Kasumi-1 (cell line): ENCODE data around the gene HIGD1B.
"Not testable (repeated sequence)": the region's sequence is repeated elsewhere in the genome, so short reads cannot be mapped to it uniquely, and the experiment has no call there.

Experiments used
- DNase-seq, 2 experiments: peaks; one replicate each; lab custom pipeline; 2025; lab: John Stamatoyannopoulos, UW

The HIGD1B gene

DNA sequence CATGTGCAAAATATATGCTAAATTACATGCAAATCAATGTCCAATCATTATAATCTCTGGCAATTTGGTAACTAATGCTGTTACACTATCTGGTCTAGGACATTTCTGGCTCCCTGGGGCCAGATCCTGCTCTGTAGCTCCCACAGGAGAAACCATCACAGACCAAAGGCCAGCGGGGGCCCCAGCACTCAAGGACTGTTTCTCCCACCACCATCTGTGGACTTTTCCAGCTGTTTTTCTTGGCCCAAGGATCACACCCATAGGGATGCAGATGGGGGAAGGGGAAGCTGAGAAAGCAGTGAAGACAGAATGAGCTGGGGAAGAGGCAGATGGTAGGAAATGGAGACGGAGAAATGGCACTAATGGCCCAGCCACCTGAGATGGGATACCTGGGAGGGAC is at the start of gene HIGD1B:
Gene HIGD1B (plus strand): TSS at position 298 of the 400 bp plus-strand sequence. CDS start 270 bp downstream, outside the sequence.
- DNase-seq = no peak

DNA sequence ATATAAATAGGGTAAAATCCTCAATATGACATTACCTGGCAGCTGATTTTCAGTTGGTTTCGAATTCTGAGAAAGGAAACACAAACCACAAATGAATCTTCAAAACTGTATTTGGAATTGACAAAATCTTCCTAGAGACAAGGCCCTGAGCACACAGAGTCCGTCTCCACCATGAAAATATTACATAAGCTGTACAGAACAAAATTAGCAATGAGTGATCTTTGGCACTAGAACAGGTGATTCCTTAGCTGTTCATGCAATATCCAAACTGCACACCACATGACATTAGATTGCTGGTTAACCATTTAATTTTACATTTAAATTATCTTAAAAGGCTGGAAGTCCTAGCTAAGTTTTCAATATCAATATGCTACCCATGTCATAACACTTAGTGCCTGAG is 49.3 kb upstream of the HIGD1B start:
- DNase-seq = no peak

DNA sequence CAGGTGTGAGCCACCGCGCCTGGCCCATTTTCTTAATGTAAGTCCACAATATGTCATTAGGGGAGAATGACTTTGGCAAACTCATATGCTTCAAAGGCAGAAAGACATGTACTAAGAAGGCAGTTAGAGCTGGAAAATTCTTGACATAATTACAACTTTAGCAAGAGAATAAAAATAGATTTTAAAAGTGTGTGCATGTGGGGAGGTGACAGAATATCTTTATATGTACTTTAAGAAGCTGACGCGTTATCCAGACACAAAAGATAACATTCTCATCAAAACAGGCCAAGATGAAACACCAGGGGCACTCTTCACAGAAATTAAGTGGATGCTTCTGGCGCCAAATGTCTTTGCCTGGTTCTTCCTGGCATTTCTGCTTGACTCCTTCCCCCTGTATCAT is 45.8 kb upstream of the HIGD1B start:
- DNase-seq = no peak

DNA sequence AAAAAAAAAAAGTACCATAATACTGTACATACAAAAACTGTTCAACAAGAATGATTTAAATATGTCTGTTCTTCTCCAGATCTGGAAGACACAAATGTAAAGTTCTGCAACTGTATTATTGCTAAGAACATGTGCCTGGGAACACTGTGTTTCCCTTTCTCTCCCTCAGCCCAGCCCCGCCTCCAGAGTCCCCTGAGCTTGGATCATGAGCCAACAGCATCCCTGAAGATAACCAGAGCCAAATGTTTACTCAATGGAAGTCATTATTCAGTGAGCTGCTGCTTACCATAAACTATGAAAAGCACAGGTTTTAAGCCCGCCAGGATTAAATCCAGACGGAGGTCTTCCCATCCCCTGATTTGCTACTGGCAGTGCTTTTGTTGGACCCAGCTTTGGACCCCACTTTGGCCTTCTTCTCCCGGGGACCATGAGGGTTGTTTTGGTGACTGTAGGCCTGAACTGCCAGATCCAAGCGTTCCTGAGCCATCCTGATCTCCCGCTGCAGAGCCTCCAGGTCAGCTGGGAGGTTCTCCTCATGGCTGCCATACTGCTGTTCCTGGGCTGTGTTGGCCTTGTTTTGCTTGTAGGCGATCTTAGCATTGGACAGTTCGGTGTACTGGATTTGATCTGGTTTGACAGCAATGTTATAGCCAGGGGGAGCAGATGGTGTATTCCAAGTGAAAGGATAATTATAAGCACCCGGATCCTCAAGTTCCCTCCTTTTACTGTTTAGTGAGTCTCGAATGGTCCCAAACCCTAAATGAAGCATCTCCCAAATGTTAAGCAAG is 43.2 kb upstream of the HIGD1B start:
- no peak for DNase-seq

DNA sequence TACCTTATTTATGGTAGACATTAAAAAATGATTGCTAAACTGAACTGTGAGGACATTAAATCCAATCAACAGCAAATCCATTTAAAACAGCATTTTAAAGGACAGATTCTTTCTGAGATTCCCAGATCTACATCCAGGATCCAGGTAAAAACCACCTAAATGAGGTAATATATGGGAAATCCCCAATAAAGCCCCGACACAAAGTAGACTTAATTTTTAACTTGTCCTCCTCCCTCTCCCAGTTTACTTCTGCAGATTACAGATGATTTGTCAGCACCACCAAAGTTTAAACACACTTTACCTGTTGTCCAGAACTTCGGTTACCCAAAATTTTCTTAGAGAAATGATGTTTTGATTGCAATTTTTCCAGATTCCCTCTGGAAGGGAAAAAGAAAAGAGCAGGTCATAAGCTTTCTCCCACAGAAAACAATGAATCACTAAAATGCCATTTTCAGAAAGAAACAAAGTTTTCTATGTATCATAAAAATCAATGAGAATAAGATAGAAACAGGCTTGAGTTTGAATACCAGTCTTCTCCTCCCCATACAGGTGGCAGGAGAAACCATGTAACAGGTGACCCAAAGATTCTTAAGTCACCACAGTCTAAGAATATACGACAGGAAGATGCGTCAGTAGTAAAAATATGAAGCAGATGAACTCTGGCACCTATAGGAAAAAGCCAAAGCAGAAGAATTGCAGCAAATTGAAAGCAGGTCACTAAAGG is 40.4 kb upstream of the HIGD1B start:
- no peak for DNase-seq

DNA sequence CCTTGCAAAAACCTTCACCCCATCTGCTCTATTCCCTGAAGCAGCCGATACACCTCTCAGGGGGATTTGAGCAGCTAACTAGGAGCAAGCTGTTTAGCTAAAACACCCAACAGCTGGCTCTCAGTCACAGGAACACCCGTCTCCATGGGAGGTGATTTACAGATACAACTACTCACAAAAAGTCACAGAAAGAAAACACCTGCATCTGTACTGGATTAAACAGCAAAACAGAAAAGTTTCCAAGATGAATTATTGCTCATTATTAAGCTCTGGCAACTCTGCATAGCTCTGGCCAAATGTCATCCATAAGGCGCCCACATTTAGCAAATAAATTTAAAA is 39.9 kb upstream of the HIGD1B start:
- DNase-seq = no peak

DNA sequence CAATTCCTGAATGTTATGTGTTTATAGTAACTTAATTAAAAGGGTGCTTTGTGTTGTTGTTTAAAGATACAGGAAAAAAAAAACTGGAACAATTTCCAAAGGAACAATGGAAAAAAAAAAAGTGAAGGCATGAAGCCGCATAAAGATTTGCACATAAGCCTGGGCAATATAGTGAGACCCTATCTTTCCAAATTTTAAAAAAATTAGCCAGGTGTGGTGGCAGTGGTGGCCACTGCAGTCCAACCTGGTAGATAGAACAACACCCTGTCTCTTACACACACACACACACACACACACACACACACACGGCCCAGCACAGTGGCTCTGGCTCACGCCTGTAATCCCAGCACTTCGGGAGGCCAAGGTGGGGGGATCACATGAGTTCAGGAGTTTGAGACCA is 39.5 kb upstream of the HIGD1B start:
- DNase-seq = no peak

DNA sequence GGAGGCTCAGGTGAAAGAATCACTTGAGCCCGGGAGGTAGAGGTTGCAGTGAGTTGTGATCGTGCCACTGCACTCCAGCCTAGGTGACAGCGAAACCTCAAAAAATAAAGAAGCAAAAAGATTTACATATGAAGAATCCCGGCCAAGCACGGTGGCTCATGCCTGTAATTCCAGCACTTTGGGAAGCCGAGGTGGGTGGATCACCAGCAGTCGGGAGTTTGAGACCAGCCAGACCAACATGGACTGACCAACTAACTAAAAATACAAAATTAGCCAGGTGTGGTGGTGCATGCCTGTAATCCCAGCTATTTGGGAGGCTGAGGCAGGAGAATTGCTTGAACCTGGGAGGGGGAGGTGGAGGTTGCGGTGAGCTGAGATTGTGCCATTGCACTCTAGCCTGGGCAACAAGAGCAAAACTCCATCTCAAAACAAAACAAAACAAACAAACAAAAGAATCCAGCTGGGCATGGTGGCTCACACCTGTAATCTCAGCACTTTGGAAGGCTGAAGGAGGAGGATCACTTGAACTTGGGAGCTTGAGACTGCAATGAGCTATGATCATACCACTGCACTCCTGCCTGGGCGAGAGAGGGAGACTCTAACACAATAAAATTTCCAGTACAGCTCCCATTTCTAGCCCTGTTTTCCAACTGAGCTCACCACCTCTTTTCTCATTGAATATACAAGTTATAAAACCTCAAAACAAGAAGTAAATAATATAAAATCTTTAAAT is 38.9 kb upstream of the HIGD1B start:
- not testable (repeated sequence) for DNase-seq

DNA sequence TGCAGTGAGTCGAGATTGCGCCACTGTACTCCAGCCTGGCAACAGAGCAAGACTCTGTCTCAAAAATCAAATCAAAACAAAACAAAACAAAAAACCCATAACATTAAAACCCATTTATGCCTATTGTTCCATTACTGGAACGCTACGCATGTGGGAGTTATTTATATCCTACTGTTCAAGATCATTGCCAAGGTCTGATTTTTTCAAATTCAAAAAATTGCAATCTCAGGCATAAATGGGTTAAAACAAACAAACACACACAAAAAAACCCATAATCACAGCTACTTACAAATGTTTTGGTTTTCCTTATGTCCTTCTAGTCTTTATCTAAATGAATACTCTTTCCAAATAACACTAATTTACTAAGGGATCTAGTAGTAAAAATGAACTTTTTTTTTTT is 35.4 kb upstream of the HIGD1B start:
- no peak for DNase-seq

DNA sequence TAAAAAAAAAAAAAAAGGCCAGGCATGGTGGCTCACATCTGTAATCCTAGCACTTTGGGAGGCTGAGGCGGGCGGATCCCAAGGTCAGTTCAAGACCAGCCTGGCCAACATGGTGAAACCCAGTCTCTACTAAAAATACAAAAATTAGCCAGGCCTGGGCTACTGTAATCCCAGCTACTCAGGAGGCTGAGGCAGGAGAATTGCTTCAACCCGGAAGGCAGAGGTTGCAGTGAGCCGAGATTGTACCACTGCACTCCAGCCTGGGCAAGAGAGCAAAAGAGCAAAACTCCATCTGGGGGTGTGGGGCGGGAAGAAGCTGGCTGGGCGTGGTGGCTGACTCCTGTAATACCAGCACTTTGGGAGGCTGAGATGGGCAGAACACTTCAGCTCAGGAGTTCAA is 29.2 kb upstream of the HIGD1B start:
- DNase-seq = not testable (repeated sequence)

DNA sequence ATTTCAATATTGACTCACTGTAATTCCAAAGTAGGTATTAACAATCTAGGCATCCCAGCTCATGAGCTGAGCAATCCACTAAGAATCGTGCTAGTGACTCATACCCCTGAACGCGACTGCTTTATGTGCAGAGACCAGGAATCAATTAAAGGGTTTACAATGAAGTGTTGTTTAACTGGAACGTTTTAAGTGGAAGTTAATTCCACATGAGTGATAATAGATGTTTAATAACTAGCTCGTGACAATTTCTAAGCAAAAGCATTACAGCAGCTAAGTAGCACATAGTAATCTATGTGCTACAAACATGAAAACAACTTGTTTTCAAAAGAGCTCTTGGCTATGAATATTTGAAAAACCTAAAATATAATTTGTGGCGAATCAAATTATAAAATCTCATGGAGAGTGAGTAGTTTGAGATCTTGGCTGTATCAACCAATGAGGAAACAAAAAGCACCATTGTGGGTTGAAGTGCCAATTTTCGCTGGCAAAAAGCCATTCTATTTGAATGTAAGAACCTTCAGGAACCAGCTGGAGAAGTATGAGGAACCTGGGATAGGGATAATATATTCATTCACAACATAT is 27.0 kb upstream of the HIGD1B start:
- DNase-seq = no peak

DNA sequence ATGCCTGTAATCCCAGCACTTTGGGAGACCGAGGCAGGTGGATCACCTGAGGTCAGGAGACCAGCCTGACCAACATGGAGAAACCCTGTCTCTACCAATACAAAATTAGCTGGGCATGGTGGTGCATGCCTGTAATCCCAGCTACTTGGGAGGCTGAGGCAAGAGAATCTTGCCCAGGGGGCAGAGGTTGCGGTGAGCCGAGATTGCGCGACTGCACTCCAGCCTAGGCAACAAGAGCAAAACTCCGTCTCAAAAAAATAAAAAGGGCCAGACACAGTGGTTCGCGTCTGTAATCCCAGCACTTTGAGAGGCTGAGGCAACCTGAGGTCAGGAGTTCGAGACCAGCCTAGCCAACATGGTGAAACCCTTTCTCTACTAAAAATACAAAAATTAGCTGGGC is 22.4 kb upstream of the HIGD1B start:
- not testable (repeated sequence) for DNase-seq

DNA sequence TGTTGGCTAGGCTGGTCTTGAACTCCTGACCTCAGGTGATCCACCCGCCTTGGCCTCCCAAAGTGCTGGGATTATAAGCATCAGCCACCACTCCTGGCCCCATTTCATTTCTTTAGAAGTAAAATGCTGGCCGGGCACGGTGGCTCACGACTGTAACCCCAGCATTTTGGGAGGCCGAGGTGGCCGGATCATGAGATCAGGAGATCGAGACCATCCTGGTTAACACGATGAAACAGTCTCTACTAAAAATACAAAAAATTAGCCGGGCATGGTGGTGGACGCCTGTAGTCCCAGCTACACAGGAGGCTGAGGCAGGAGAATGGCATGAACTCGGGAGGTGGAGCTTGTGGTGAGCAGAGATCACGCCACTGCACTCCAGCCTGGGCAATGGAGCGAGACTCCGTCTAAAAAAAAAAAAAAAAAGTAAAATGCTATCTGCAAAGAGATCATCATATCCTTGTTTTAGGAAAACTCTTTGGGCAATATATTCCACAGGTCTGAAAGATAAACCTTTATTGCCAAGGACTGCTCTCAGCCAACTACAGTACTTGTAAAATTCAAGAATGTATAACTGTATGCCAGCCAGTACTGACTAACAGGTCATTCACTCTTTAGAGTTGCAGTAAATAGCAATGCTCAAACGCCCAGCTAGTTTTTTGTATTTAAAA is 21.4 kb upstream of the HIGD1B start:
- DNase-seq = no peak

DNA sequence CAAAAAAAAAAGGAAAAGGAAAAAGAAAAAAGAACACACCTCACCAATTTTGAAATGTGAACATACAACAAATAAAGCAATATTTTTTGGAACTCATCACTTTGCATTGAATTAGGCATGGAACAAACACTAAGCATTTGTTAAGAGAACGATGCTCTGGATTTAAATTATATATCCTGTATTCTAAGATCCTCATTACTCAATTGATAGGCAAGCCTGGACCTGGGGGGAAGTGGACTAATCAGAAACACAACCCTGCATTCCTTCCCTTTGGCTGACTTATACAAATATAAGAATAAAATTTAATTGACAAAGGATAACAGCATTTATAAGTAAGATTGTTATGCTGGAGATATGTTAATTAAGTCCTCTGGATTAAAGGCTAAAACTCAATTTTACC is 19.8 kb upstream of the HIGD1B start:
- no peak for DNase-seq

DNA sequence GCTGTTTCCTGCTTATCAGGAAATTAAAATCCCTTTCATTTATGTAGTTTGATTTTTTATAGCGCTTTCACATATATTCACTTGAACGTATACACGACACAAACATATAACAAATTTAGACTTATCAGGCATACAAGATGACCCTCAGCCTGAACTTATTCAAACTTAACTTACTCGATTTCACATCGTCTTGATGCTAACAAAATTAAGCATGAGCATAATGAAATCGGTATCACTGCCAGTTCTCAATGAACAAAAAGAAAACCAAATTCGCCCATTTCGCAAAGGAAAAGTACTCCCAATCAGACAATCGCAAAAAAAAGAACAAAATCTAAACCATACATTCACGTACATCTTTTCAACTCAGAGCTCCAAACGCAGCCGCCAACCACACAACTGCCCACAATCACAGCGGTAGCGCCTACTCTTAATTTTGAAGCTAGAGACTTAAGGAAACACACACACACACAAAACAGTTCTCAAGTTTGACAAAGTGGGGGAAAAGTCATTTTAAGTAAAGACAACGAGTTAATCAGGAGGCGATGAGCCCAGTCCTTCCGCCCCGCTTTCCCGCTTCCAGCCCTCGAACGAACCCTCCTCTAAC is 18.7 kb upstream of the HIGD1B start:
- DNase-seq = no peak

DNA sequence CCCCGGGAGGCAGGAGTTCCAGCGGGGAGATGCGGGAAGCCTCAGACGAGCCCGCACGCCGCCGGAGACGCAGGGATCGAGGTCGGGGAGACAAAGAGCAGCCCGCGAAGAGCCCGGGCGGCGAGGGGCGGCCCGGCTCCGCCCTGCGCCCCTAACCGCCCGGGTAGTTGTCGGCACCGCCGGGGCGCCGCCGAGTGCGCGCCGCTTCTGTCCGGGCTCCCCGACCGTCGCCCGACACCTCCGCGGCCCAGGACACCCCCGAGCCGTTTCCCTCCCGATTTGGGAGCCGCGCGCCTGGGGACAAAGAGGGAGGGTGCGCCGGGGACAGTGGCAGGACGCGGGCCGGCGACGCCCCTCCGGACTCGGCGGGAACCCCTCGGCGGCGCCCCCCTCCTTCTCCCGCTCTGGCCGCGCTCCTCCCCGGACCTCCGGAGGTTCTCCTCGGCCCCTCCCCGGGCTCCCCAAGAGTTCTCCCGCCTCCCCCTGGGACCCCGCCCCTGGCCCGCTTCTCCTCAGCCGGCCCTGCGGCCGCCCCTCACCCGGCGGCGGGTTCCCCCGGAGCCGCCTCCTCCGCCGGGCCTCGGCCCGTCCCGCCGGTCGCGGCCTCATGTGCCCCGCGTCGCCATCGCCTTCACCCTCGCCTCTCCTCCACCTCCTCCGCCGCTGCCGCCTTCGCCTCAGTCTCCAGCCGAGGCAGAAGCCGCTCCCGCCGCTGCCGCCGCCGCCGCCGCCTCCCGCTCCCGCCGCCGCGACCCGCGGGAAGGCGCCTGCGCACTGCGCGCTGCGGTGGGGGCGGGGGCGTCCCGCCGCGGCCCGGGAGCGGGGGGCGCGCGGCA is 17.9 kb upstream of the HIGD1B start, which contains the start of gene GJC1:
Gene GJC1 (minus strand): TSS at position 765 of the 836 bp plus-strand sequence. CDS start 24,470 bp downstream, outside the sequence.
- no peak for DNase-seq

DNA sequence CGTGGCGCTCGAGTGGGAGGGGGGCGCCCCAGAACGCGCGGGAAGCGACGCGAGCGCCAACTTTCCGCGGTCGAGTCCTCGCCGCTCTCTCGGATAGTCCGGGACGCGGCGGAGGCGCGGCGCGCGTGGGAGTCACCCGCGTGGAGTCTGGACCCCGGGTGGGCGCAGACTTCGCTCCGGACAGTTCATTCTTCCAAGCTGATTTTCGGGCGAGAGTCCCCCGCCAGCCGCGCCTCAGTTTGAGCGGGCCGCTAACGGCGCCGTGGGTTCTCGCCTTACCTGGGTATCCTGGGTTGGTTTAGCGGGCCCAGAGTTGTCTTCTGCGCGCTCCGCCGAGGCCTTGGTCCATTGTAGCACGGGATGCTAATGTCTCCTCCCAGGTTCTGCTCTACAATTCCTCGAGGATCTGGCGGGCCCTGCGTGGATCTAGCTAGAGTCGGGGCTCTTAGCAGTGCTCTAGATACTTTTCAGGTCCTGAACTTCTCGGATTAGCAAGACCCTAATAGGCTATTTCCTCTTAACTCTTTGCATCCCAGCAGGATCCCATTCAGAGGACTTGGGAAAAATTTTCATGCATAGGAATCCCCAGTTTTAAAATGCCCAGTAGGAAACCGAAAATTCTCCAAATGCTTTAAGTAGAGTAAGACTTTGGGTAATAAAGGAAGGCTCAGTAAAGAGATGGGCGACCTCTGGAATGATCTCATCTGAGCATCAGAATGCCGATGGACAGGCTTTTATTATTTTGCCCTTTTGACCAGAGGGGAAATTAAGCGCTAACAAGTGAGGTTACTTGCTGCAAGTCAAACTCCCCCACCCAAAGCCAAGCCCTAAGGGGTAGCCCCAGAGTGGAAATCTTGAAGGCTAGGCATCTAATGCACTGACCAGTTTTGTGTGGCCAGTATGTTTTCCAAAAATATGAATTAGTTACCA is 17.1 kb upstream of the HIGD1B start:
- no peak for DNase-seq

DNA sequence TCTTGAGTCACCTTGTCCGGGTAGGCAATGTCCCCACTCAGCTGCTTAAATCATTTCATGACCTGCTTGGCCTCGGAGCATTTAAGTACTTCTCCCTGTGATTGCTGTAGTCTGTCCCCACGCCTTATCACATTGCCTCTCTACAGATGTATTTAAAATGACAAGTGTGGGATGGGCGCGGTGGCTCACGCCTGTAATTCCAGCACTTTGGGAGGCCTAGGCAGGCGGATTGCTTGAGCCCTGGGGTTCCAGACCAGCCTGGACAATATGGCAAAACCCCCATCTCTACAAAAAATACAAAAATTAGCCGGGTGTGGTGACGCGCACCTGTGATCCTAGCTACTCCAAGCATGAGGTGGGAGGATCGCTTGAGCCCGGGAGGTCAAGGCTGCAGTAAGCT is 16.3 kb upstream of the HIGD1B start:
- no peak for DNase-seq

DNA sequence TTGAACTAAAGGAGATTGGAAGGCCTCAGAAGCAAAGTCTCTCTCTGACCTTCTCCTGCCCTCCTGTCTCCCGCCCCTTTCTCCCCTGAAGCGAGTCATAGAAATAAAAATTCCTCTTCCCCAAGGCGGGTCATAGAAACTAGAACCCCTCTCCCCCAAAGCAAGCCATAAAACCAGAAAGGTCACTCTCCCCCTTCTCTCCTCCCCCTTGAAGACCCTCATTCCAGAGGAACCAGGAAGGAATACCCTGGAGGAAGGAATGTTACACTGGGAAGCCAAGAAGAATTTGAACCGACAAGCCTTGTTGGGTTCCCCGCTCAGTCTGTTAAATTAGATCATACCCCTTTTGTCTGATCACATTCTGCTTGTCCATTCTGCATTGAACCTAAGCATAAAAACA is 14.9 kb upstream of the HIGD1B start:
- DNase-seq = no peak
